NT2/D1 (cell line): ENCODE results near the gene MAGI1.

Experiments
- DNase-seq: peaks from one replicate; pipeline ENCODE4 v3.0.0-alpha.2; 2011; ENCODE audit warnings: low read depth, low spot score
- H3K27me3 ChIP-seq: 2 replicates; pipeline ENCODE4 v1.6.0; 2011; ENCODE audit warnings: mild to moderate bottlenecking; ENCODE audit not compliant: insufficient read length, insufficient read depth
- H3K36me3 ChIP-seq: 2 replicates; pipeline ENCODE4 v1.6.1; 2011; ENCODE audit warnings: mild to moderate bottlenecking, low read length, mixed read lengths; ENCODE audit not compliant: insufficient read depth, insufficient read length
- H3K4me1 ChIP-seq: 2 replicates; pipeline ENCODE4 v1.5.1; 2011; ENCODE audit not compliant: insufficient read depth, insufficient read length
- H3K4me3 ChIP-seq: 2 replicates; pipeline ENCODE4 v1.5.1; 2011; ENCODE audit warnings: low read depth; ENCODE audit not compliant: insufficient read length
- H3K9ac ChIP-seq: 2 replicates; pipeline ENCODE4 v1.6.0; 2011; ENCODE audit warnings: low read depth; ENCODE audit not compliant: insufficient read length
- H3K9me3 ChIP-seq: 2 replicates; pipeline ENCODE4 v1.5.1; 2011; ENCODE audit warnings: mild to moderate bottlenecking, low read length; ENCODE audit not compliant: insufficient read depth
- SUZ12 ChIP-seq: IDR thresholded peaks from 2 replicates; pipeline ENCODE4 v1.6.1; 2011; ENCODE audit not compliant: insufficient read length, insufficient read depth; ENCODE audit errors: extremely low read depth
- YY1 ChIP-seq: IDR thresholded peaks from 2 replicates; pipeline ENCODE4 v1.6.1; 2011; ENCODE audit not compliant: insufficient read length, insufficient read depth
- ZNF274 ChIP-seq: IDR thresholded peaks from 2 replicates; pipeline ENCODE4 v1.6.1; 2011; ENCODE audit warnings: mild to moderate bottlenecking, low read depth, low read length

Gene MAGI1

DNA sequence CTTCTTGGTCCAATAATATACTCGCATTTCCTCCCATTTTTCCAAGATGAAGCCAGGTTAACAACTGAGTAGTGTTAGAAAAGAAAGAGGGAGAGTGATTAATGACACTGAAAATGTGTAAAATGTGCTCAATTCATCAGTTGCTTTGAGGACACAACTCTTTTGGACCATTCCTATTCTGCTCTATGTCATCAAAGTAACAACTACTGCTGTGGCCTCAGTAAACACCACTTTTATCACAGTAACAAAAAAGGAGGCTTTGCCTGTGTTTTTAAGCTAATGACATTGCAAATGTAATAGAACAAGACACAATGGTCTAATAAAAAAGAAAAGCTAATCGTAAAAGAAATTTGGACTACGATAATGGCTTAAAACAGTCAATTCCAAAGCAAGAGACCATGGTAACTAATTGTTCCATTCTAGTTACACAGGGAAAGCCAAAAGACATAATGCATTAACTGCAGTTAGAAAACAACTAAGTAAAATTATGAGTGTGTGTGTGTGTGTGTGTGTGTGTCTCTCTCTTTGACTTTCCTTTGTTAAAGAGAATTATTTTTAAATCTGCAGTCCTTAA, 221.1 kb downstream of the MAGI1 start:
- DNase-seq, result no peak
- TF ChIP-seq SUZ12 (no peak), YY1 (no peak), ZNF274 (no peak)
- Histone ChIP-seq H3K9ac (no peak overlapping the region), H3K4me1 (no peaks in the 10 kb centered on the region), H3K9me3 (no peaks in the 10 kb centered on the region), H3K4me3 (no peak overlapping the region), H3K36me3 (no peaks in the 10 kb centered on the region), H3K27me3 (no peaks in the 10 kb centered on the region)

DNA sequence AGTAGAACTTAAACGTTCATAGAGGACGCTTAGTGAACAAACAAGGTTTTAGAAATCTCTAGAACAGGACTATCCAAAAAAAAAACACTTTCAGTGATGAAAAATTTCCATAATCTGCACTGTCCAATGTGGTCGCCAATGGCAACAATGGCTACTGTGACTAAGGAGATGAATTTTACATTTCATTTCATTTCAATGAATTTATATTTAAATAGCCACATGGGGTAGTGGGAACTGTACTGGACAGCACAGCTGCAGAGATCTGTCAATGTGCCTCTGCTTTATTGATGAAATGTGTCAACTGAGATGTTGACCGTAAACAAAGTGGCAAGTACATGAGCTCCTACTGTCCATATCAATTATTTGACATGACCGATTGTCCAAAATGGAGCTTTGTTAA, 222.5 kb downstream of the MAGI1 start:
- no peaks in the 10 kb centered on the region for H3K27me3 ChIP-seq
- TF ChIP-seq YY1, result no peak
- TF ChIP-seq SUZ12, result no peak
- TF ChIP-seq ZNF274, result no peak
- H3K4me3 ChIP-seq, result no peak overlapping the region
- H3K9me3 ChIP-seq, result no peaks in the 10 kb centered on the region
- no peaks in the 10 kb centered on the region for H3K36me3 ChIP-seq
- no peak overlapping the region for H3K9ac ChIP-seq
- no peak for DNase-seq
- H3K4me1 ChIP-seq, result peaks cover 2% of the 10 kb centered on the region

DNA sequence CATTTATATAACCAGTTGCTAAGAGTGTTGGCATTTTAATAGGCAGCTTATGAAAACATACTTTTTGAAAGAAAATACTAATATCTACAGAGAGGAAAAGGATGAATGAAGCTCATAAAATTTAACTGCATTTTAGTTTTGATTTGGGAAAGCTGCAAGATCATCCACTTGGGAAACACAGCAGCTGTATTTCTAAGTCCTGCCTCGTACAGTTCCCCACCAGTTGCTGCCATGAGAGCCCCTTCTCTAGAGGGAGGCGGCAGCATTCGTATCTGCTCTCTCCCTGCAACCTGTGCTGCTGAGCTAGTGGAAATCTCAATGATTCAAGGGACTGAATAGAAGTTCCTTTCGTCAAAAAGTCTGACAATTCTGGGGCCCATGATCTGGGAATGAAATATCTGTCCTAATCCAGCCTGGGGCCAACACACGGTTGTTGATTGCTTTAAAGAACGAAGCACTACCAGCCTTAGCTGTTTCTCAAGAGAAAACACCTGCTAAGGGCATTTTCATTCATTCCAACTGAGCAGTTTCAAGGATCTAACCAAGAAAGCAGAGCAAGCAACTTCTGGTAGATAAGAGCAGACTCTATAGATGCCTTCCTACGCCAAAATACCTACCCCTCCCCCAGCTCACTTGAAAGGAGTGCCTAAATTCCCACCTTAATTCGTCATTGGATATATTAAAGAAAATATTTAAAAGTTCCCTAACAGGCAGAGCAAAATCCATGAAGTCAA, 223.7 kb downstream of the MAGI1 start:
- Histone ChIP-seq H3K9ac (no peak overlapping the region), H3K36me3 (no peaks in the 10 kb centered on the region), H3K4me1 (peaks cover 2% of the 10 kb centered on the region), H3K27me3 (no peaks in the 10 kb centered on the region), H3K4me3 (no peak overlapping the region), H3K9me3 (no peaks in the 10 kb centered on the region)
- no peak for TF ChIP-seq ZNF274
- TF ChIP-seq SUZ12, result no peak
- TF ChIP-seq YY1, result no peak
- DNase-seq, result no peak

DNA sequence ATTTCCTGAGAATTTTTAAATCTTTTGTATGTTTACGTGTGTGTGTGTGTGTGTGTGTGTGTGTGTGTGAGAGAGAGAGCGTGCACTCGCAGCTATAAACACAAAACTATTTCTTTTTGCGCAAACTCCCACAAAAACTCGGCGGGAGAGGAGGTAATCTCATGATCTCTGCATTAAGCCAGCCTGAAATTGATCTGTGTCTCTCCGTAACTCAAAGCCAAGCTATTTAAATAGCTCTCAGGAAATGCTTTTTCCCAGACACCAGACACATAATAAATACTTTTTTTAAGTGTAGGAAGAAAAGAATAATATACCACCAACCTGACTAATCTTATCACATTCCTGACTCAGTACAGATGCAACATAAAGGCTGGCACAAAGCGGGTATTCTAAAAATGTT, 226.8 kb downstream of the MAGI1 start:
- H3K27me3 ChIP-seq, result no peaks in the 10 kb centered on the region
- no peak for DNase-seq
- no peak for TF ChIP-seq SUZ12
- no peak for TF ChIP-seq ZNF274
- no peak for TF ChIP-seq YY1
- no peaks in the 10 kb centered on the region for H3K36me3 ChIP-seq
- no peak overlapping the region for H3K9ac ChIP-seq
- no peaks in the 10 kb centered on the region for H3K9me3 ChIP-seq
- peaks cover 2% of the 10 kb centered on the region for H3K4me1 ChIP-seq
- H3K4me3 ChIP-seq, result no peak overlapping the region

DNA sequence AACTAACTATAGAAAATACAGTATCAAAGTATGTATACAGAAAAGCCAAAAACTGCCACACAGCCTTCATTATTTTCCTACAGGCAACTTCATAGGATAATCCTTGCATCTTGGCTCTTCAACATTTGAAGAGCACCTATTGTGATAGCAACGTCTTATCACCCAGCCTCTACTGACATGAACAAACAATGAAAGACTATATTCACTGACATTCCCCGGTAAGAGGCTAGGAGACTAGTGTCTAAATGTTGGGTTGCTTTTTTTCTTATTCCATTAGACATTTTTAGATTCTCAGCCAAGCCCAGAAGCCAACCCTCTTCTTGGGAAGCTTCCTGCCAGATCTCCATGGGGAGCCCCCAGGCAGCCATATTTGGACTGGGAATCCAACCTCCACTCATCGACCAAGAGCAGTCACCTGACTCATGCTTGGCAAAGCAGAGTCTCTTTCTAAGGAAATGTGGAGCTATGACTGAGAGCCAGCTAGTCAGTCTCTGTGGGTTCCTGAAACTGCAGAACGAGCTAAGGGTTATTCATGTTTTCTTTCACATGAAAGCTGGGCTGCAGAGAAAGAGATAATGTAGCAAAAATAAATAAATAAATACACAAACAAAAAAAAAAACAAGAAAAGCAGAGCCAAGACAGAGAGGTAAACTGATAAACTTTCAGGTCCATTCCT, 227.5 kb downstream of the MAGI1 start:
- Histone ChIP-seq H3K4me1 (peaks cover 2% of the 10 kb centered on the region), H3K9me3 (no peaks in the 10 kb centered on the region), H3K27me3 (no peaks in the 10 kb centered on the region), H3K36me3 (no peaks in the 10 kb centered on the region), H3K9ac (no peak overlapping the region), H3K4me3 (no peak overlapping the region)
- TF ChIP-seq ZNF274, result no peak
- TF ChIP-seq SUZ12, result no peak
- TF ChIP-seq YY1, result no peak
- DNase-seq, result no peak

DNA sequence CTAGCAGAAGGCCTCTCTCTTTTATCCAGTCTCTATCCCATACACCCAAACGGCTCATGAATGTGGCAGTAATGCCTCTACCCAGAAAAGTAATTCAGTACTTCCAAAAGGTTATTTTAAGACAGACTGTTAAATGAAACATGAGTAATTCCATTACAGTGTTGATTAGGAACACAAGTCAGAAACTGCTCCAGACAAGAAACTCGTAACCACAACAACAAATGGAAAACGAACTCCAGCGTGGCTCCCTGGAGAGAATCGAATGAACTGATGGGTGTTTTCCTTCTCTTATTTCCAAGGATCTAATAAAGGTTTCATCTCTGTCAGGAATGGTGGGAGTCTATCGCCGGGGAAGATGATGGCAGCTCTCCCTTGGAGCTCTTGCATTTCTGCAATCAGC, 228.4 kb downstream of the MAGI1 start:
- TF ChIP-seq YY1, result no peak
- TF ChIP-seq SUZ12, result no peak
- TF ChIP-seq ZNF274, result no peak
- H3K4me3 ChIP-seq, result no peak overlapping the region

DNA sequence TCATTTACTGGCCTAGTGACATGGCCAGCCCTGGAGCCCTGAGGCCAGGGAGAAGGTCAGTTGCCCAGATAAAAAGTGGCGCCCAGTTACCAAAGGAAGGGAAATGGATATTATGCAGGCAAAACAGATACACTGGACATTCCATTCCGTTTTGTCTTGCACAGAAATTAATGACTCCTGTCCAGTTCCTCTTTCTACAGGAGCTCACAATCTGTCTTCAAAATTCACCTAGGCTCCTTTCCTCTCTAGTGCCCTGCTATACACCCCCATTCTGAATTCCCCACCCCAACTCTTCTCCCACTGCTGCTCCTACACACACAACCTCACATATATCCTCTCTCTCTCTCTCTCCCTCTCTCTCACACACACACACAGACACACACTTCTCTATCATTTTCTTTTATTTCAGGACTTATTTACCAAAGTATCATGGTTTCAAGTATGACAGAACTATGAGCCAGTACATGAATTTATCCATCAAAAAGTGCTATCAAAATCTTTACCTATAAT, 229.0 kb downstream of the MAGI1 start:
- no peak overlapping the region for H3K4me3 ChIP-seq
- DNase-seq, result no peak
- no peak overlapping the region for H3K9ac ChIP-seq
- H3K27me3 ChIP-seq, result no peaks in the 10 kb centered on the region
- TF ChIP-seq SUZ12 (no peak), ZNF274 (no peak), YY1 (no peak)
- no peaks in the 10 kb centered on the region for H3K36me3 ChIP-seq
- peaks cover 2% of the 10 kb centered on the region for H3K4me1 ChIP-seq
- no peaks in the 10 kb centered on the region for H3K9me3 ChIP-seq

More for the DNA sequence above, 228.4 kb downstream of the MAGI1 start:
- no peak overlapping the region for H3K9ac ChIP-seq
- H3K27me3 ChIP-seq, result no peaks in the 10 kb centered on the region
- H3K4me1 ChIP-seq, result peaks cover 2% of the 10 kb centered on the region
- DNase-seq, result no peak
- no peaks in the 10 kb centered on the region for H3K36me3 ChIP-seq
- H3K9me3 ChIP-seq, result no peaks in the 10 kb centered on the region
